Neural cell (in vitro differentiated cells): Measurements from ENCODE around the gene KLK13. TPM values are rescaled to one million over a fixed set of nuclear protein-coding genes. Genes with fewer than 3 reads are reported as not detected.

Experiments used
- H2AFZ ChIP-seq: fragments of 200-600, 300-800 bp; sonication (generic), shearing (Covaris generic); 2 replicates; pipeline ENCODE4 v1.6.0; 2014; ENCODE audit warnings: low read depth, mild to moderate bottlenecking, antibody characterized with exemption, low read length, moderate library complexity
- H3F3A ChIP-seq: fragments of 200-600 bp; shearing (Covaris generic); 2 replicates; pipeline ENCODE4 v1.6.1; 2016; ENCODE audit warnings: mild to moderate bottlenecking, moderate library complexity, mixed read lengths, antibody characterized with exemption, low read length; ENCODE audit not compliant: insufficient read depth, poor library complexity, severe bottlenecking
- H3K27ac ChIP-seq: fragments of 200-600, 300-800 bp; sonication (generic), shearing (Covaris generic); 2 replicates; pipeline ENCODE4 v1.5.1; 2014; ENCODE audit warnings: mild to moderate bottlenecking, low read length, moderate library complexity
- H3K27me3 ChIP-seq: fragments of 300-800, 200-600 bp; sonication (generic), shearing (Covaris generic); 2 replicates; pipeline ENCODE4 v1.6.0; 2014; ENCODE audit warnings: mild to moderate bottlenecking, low read depth, low read length, moderate library complexity; ENCODE audit not compliant: insufficient read depth
- H3K36me3 ChIP-seq: fragments of 300-800, 200-600 bp; sonication (generic), shearing (Covaris generic); 2 replicates; pipeline ENCODE4 v1.5.1; 2014; ENCODE audit warnings: mild to moderate bottlenecking, antibody characterized with exemption, low read length, moderate library complexity; ENCODE audit not compliant: insufficient read depth
- H3K4me2 ChIP-seq: fragments of 300-800, 200-600 bp; sonication (generic), shearing (Covaris generic); 2 replicates; pipeline ENCODE4 v1.6.0; 2014; ENCODE audit warnings: mild to moderate bottlenecking, low read length
- H3K4me3 ChIP-seq: fragments of 300-800, 200-600 bp; sonication (generic), shearing (Covaris generic); 2 replicates; pipeline ENCODE4 v1.5.1; 2014; ENCODE audit warnings: mild to moderate bottlenecking, low read length, moderate library complexity
- H3K79me2 ChIP-seq: fragments of 200-600 bp; shearing (Covaris generic); replicated peaks from 2 replicates; pipeline ENCODE4 v1.6.0; 2014; ENCODE audit warnings: mild to moderate bottlenecking, low read length, moderate library complexity; ENCODE audit not compliant: insufficient read depth
- H3K9ac ChIP-seq: fragments of 300-800, 200-600 bp; sonication (generic), shearing (Covaris generic); 2 replicates; pipeline ENCODE4 v1.6.1; 2016; ENCODE audit warnings: mild to moderate bottlenecking, low read length, mixed read lengths
- H3K9me2 ChIP-seq: fragments of 200-600 bp; shearing (Covaris generic); 2 replicates; pipeline ENCODE4 v1.6.1; 2016; ENCODE audit warnings: mild to moderate bottlenecking, low read length, mixed read lengths; ENCODE audit not compliant: insufficient read depth
- H3K9me3 ChIP-seq: fragments of 200-600, 300-800 bp; sonication (generic), shearing (Covaris generic); 2 replicates; pipeline ENCODE4 v1.6.1; 2016; ENCODE audit warnings: mild to moderate bottlenecking, mixed run types, low read length, moderate library complexity, mixed read lengths
- H4K20me1 ChIP-seq: fragments of 200-600 bp; shearing (Covaris generic); 2 replicates; pipeline ENCODE4 v1.6.1; 2016; ENCODE audit warnings: mild to moderate bottlenecking, mixed run types; ENCODE audit not compliant: insufficient read depth
- EP300 ChIP-seq: fragments of 450-650 bp; conservative IDR thresholded peaks from 2 replicates; pipeline ENCODE4 v1.6.1; 2014; ENCODE audit warnings: antibody characterized with exemption, mild to moderate bottlenecking, moderate library complexity; ENCODE audit not compliant: poor library complexity, severe bottlenecking
- EZH2 ChIP-seq: fragments of 200-600, 300-800 bp; shearing (Covaris generic), sonication (generic); IDR thresholded peaks from 2 replicates; pipeline ENCODE4 v1.6.1; 2014; ENCODE audit warnings: antibody characterized with exemption, low read length, borderline replicate concordance, mild to moderate bottlenecking; ENCODE audit not compliant: insufficient read depth, poor library complexity, severe bottlenecking
- MXI1 ChIP-seq: fragments of 450-650 bp; conservative IDR thresholded peaks from 2 replicates; pipeline ENCODE4 v1.6.1; 2014; ENCODE audit warnings: antibody characterized with exemption, mild to moderate bottlenecking; ENCODE audit not compliant: poor library complexity, severe bottlenecking
- POLR2AphosphoS5 ChIP-seq: IDR thresholded peaks from 2 replicates; pipeline ENCODE4 v1.6.1; 2012
- RAD21 ChIP-seq: fragments of 450-650 bp; conservative IDR thresholded peaks from 2 replicates; pipeline ENCODE4 v1.6.1; 2014; ENCODE audit warnings: antibody characterized with exemption, mild to moderate bottlenecking, moderate library complexity
- SMC3 ChIP-seq: fragments of 450-650 bp; conservative IDR thresholded peaks from 2 replicates; pipeline ENCODE4 v1.6.1; 2014; ENCODE audit warnings: antibody characterized with exemption, mild to moderate bottlenecking, moderate library complexity; ENCODE audit not compliant: poor library complexity
- TAF1 ChIP-seq: IDR thresholded peaks from 2 replicates; pipeline ENCODE4 v1.6.1; 2012; ENCODE audit warnings: low read depth
- polyA plus RNA-seq: library from polyadenylated mRNA; depleted of rRNA; stranded (reverse); fragments of >200 nt; gene quantifications from 2 replicates; pipeline ENCODE4 v1.2.3, GENCODE V29; 2014
- TF ChIP-seq, protein P1 (sequence below): fragments of 450-650 bp; IDR thresholded peaks from 2 replicates; pipeline ENCODE4 v1.5.1; 2014; ENCODE audit warnings: antibody characterized with exemption, mild to moderate bottlenecking, moderate library complexity; ENCODE audit not compliant: poor library complexity, severe bottlenecking
- TF ChIP-seq, protein P2 (sequence below): IDR thresholded peaks from 2 replicates; pipeline ENCODE4 v1.6.1; 2012; ENCODE audit warnings: borderline replicate concordance

Gene KLK13
- polyA plus RNA-seq, 1 donor from 2014 or later = not detected

GRCh38 chr19:51031220-51031879 lies 33.5 kb downstream of the KLK13 start:
- Histone ChIP-seq H3K27ac (no peak overlapping the region), H3K9ac (no peak overlapping the region), H4K20me1 (no peaks in the 10 kb centered on the region), H3K27me3 (no peaks in the 10 kb centered on the region), H3K4me2 (no peak overlapping the region), H3K9me3 (no peaks in the 10 kb centered on the region), H3K36me3 (no peaks in the 10 kb centered on the region), H3K79me2 (no peaks in the 10 kb centered on the region), H2AFZ (no peak overlapping the region), H3F3A (no peaks in the 10 kb centered on the region), H3K4me3 (no peak overlapping the region), H3K9me2 (no peaks in the 10 kb centered on the region)
- TF ChIP-seq, protein P1, sequence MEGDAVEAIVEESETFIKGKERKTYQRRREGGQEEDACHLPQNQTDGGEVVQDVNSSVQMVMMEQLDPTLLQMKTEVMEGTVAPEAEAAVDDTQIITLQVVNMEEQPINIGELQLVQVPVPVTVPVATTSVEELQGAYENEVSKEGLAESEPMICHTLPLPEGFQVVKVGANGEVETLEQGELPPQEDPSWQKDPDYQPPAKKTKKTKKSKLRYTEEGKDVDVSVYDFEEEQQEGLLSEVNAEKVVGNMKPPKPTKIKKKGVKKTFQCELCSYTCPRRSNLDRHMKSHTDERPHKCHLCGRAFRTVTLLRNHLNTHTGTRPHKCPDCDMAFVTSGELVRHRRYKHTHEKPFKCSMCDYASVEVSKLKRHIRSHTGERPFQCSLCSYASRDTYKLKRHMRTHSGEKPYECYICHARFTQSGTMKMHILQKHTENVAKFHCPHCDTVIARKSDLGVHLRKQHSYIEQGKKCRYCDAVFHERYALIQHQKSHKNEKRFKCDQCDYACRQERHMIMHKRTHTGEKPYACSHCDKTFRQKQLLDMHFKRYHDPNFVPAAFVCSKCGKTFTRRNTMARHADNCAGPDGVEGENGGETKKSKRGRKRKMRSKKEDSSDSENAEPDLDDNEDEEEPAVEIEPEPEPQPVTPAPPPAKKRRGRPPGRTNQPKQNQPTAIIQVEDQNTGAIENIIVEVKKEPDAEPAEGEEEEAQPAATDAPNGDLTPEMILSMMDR = no peak
- TF ChIP-seq EZH2 (no peak), RAD21 (no peak)

GRCh38 chr19:51030631-51031030 lies 34.3 kb downstream of the KLK13 start:
- Histone ChIP-seq H2AFZ (no peak overlapping the region), H3K36me3 (no peaks in the 10 kb centered on the region)

More at GRCh38 chr19:51030631-51031030, 34.3 kb downstream of the KLK13 start:
- H3K4me2 ChIP-seq = no peak overlapping the region
- H3F3A ChIP-seq = no peaks in the 10 kb centered on the region
- TF ChIP-seq SMC3 (no peak), TAF1 (no peak), RAD21 (no peak), POLR2AphosphoS5 (no peak), EP300 (no peak), MXI1 (no peak), EZH2 (no peak)
- TF ChIP-seq, protein P1 = no peak
- TF ChIP-seq, protein P2, sequence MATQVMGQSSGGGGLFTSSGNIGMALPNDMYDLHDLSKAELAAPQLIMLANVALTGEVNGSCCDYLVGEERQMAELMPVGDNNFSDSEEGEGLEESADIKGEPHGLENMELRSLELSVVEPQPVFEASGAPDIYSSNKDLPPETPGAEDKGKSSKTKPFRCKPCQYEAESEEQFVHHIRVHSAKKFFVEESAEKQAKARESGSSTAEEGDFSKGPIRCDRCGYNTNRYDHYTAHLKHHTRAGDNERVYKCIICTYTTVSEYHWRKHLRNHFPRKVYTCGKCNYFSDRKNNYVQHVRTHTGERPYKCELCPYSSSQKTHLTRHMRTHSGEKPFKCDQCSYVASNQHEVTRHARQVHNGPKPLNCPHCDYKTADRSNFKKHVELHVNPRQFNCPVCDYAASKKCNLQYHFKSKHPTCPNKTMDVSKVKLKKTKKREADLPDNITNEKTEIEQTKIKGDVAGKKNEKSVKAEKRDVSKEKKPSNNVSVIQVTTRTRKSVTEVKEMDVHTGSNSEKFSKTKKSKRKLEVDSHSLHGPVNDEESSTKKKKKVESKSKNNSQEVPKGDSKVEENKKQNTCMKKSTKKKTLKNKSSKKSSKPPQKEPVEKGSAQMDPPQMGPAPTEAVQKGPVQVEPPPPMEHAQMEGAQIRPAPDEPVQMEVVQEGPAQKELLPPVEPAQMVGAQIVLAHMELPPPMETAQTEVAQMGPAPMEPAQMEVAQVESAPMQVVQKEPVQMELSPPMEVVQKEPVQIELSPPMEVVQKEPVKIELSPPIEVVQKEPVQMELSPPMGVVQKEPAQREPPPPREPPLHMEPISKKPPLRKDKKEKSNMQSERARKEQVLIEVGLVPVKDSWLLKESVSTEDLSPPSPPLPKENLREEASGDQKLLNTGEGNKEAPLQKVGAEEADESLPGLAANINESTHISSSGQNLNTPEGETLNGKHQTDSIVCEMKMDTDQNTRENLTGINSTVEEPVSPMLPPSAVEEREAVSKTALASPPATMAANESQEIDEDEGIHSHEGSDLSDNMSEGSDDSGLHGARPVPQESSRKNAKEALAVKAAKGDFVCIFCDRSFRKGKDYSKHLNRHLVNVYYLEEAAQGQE = no peak
- no peak overlapping the region for H3K27ac ChIP-seq
- H4K20me1 ChIP-seq = no peaks in the 10 kb centered on the region
- H3K4me3 ChIP-seq = no peak overlapping the region
- H3K27me3 ChIP-seq = no peaks in the 10 kb centered on the region
- H3K9me3 ChIP-seq = no peaks in the 10 kb centered on the region
- no peaks in the 10 kb centered on the region for H3K9me2 ChIP-seq
- no peak overlapping the region for H3K9ac ChIP-seq
- no peaks in the 10 kb centered on the region for H3K79me2 ChIP-seq
